Esophagus squamous epithelium (tissue), 4 donors: Measurements from ENCODE around the gene PKP3.

Experiments used
- CTCF ChIP-seq, 6 experiments: fragments of 450-650 bp in 4 of 6; fragments of 200-600 bp in 2 of 6; sonication (generic) in 2 of 6; IDR thresholded peaks; one replicate each; pipeline ENCODE4 v1.5.1; 2016 to 2019; ENCODE audit warnings: antibody characterized with exemption in 6 of 6, mild to moderate bottlenecking in 4 of 6, moderate library complexity in 4 of 6
- POLR2A ChIP-seq, 4 donors: fragments of 450-650 bp; IDR thresholded peaks; one replicate each; pipeline ENCODE4 v1.6.1; 2017; ENCODE audit warnings: antibody characterized with exemption in 4 of 4, mild to moderate bottlenecking in 4 of 4, moderate library complexity in 3 of 4

GRCh38 chr11:385594-386351 lies 8.2 kb upstream of the PKP3 start:
- TF ChIP-seq CTCF (IDR thresholded peaks at IDR 0.05) (no peak), POLR2A (IDR thresholded peaks at IDR 0.05) (no peak)
